ENCODE measurements around the gene OR6B1. TPM values are rescaled to one million over a fixed set of nuclear protein-coding genes. Genes with fewer than 3 reads are reported as not detected.

OR6B1 gene
- polyA plus RNA-seq, 1 donor from 2014 or later, result not detected

GRCh38 chr7:144032516-144032915 lies 32.4 kb downstream of the OR6B1 start:
- no peak overlapping the region for H3K27ac ChIP-seq (ENCODE audit: low read length)
- H3K36me3 ChIP-seq (ENCODE audit: insufficient read depth, low read length), result no peaks in the 10 kb centered on the region
- no peak for TF ChIP-seq RAD21 (conservative IDR thresholded peaks at IDR 0.05)
- no peak for TF ChIP-seq REST (IDR thresholded peaks at IDR 0.05; ENCODE audit: borderline replicate concordance)
- TF ChIP-seq EZH2 (IDR thresholded peaks at IDR 0.05; ENCODE audit: borderline replicate concordance, insufficient read depth, low read length, poor library complexity, severe bottlenecking), result no peak
- no peak for TF ChIP-seq TAF1 (IDR thresholded peaks at IDR 0.05; ENCODE audit: low read depth)
- no peak for TF ChIP-seq POLR2AphosphoS5 (IDR thresholded peaks at IDR 0.05)
- TF ChIP-seq, protein P1, sequence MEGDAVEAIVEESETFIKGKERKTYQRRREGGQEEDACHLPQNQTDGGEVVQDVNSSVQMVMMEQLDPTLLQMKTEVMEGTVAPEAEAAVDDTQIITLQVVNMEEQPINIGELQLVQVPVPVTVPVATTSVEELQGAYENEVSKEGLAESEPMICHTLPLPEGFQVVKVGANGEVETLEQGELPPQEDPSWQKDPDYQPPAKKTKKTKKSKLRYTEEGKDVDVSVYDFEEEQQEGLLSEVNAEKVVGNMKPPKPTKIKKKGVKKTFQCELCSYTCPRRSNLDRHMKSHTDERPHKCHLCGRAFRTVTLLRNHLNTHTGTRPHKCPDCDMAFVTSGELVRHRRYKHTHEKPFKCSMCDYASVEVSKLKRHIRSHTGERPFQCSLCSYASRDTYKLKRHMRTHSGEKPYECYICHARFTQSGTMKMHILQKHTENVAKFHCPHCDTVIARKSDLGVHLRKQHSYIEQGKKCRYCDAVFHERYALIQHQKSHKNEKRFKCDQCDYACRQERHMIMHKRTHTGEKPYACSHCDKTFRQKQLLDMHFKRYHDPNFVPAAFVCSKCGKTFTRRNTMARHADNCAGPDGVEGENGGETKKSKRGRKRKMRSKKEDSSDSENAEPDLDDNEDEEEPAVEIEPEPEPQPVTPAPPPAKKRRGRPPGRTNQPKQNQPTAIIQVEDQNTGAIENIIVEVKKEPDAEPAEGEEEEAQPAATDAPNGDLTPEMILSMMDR (IDR thresholded peaks at IDR 0.05; ENCODE audit: poor library complexity, severe bottlenecking), result no peak
- TF ChIP-seq MXI1 (conservative IDR thresholded peaks at IDR 0.05; ENCODE audit: poor library complexity, severe bottlenecking), result no peak
- TF ChIP-seq EP300 (conservative IDR thresholded peaks at IDR 0.05; ENCODE audit: poor library complexity, severe bottlenecking), result no peak
- no peaks in the 10 kb centered on the region for H3K9me3 ChIP-seq (ENCODE audit: low read length)
- H3K79me2 ChIP-seq (replicated peaks; ENCODE audit: insufficient read depth, low read length), result no peaks in the 10 kb centered on the region
- H3K9ac ChIP-seq (ENCODE audit: low read length), result no peak overlapping the region
- no peaks in the 10 kb centered on the region for H4K20me1 ChIP-seq (ENCODE audit: insufficient read depth)
- H3F3A ChIP-seq (ENCODE audit: insufficient read depth, low read length, poor library complexity, severe bottlenecking), result no peaks in the 10 kb centered on the region
- H3K27me3 ChIP-seq (ENCODE audit: insufficient read depth, low read depth, low read length), result no peaks in the 10 kb centered on the region
- H3K4me3 ChIP-seq (ENCODE audit: low read length), result no peak overlapping the region
- no peak overlapping the region for H3K4me2 ChIP-seq (ENCODE audit: low read length)
- H3K9me2 ChIP-seq (ENCODE audit: insufficient read depth, low read length), result no peaks in the 10 kb centered on the region
- H2AFZ ChIP-seq (ENCODE audit: low read depth, low read length), result no peak overlapping the region

GRCh38 chr7:144032985-144033709 lies 33.0 kb downstream of the OR6B1 start:
- H3K4me2 ChIP-seq (ENCODE audit: low read length), result no peak overlapping the region

More at GRCh38 chr7:144032985-144033709, 33.0 kb downstream of the OR6B1 start:
- Histone ChIP-seq H3K27ac (ENCODE audit: low read length) (no peak overlapping the region), H3K9me2 (ENCODE audit: insufficient read depth, low read length) (no peaks in the 10 kb centered on the region), H3K9ac (ENCODE audit: low read length) (no peak overlapping the region), H4K20me1 (ENCODE audit: insufficient read depth) (no peaks in the 10 kb centered on the region), H3K4me3 (ENCODE audit: low read length) (no peak overlapping the region), H3K9me3 (ENCODE audit: low read length) (no peaks in the 10 kb centered on the region), H2AFZ (ENCODE audit: low read depth, low read length) (no peak overlapping the region), H3F3A (ENCODE audit: insufficient read depth, low read length, poor library complexity, severe bottlenecking) (no peaks in the 10 kb centered on the region), H3K36me3 (ENCODE audit: insufficient read depth, low read length) (no peaks in the 10 kb centered on the region), H3K79me2 (replicated peaks; ENCODE audit: insufficient read depth, low read length) (no peaks in the 10 kb centered on the region), H3K27me3 (ENCODE audit: insufficient read depth, low read depth, low read length) (no peaks in the 10 kb centered on the region)
- TF ChIP-seq MXI1 (conservative IDR thresholded peaks at IDR 0.05; ENCODE audit: poor library complexity, severe bottlenecking) (no peak), REST (IDR thresholded peaks at IDR 0.05; ENCODE audit: borderline replicate concordance) (no peak), EZH2 (IDR thresholded peaks at IDR 0.05; ENCODE audit: borderline replicate concordance, insufficient read depth, low read length, poor library complexity, severe bottlenecking) (no peak), SMC3 (conservative IDR thresholded peaks at IDR 0.05; ENCODE audit: poor library complexity) (no peak), RAD21 (conservative IDR thresholded peaks at IDR 0.05) (no peak), TAF1 (IDR thresholded peaks at IDR 0.05; ENCODE audit: low read depth) (no peak), POLR2AphosphoS5 (IDR thresholded peaks at IDR 0.05) (no peak), EP300 (conservative IDR thresholded peaks at IDR 0.05; ENCODE audit: poor library complexity, severe bottlenecking) (no peak)
- TF ChIP-seq, protein P1 (IDR thresholded peaks at IDR 0.05; ENCODE audit: poor library complexity, severe bottlenecking), result no peak

Data from neural cell (in vitro differentiated cells).